Ovary (tissue), 9 donors: ENCODE results near the gene UBQLN4. TPM values are rescaled to one million over a fixed set of nuclear protein-coding genes. Genes with fewer than 3 reads are reported as not detected.

Source experiments
- DNase-seq, 5 donors: peaks; one replicate each; pipeline ENCODE4 v3.0.0-alpha.2; 2019 to 2020
- H3K27ac ChIP-seq, 2 donors: fragments of 200-600 bp; one replicate each; pipeline versions ENCODE4 v1.5.1 to v1.8.0; 2019 to 2022
- H3K27me3 ChIP-seq: fragments of 200-600 bp; one replicate; pipeline ENCODE4 v1.8.0; 2022
- H3K36me3 ChIP-seq: fragments of 200-600 bp; sonication (generic); one replicate; pipeline ENCODE4 v1.5.1; 2019
- H3K4me1 ChIP-seq: one replicate; pipeline ENCODE4 v1.8.1; 2013; ENCODE audit warnings: mild to moderate bottlenecking, moderate library complexity; ENCODE audit not compliant: insufficient read depth
- H3K4me3 ChIP-seq: fragments of 200-600 bp; sonication (generic); one replicate; pipeline ENCODE4 v1.5.1; 2017
- H3K9me3 ChIP-seq, 2 donors: fragments of 200-600 bp in 1 of 2; sonication (generic) in 1 of 2; one replicate each; pipeline versions ENCODE4 v1.5.1 to v1.8.1; 2013 to 2019; ENCODE audit warnings: mild to moderate bottlenecking in 1 of 2, moderate library complexity in 1 of 2
- CTCF ChIP-seq, 3 donors: fragments of 450-650 bp in 2 of 3; fragments of 200-600 bp in 1 of 3; IDR thresholded peaks; one replicate each; pipeline versions ENCODE4 v1.5.1 to v1.8.0; 2016 to 2022; ENCODE audit warnings: antibody characterized with exemption in 3 of 3, mild to moderate bottlenecking in 1 of 3
- EP300 ChIP-seq: sonication (generic); formaldehyde crosslinking; IDR thresholded peaks from one replicate; pipeline ENCODE4 v1.6.1; 2017; ENCODE audit warnings: antibody characterized with exemption
- POLR2A ChIP-seq: fragments of 450-650 bp; IDR thresholded peaks from one replicate; pipeline ENCODE4 v1.6.1; 2017; ENCODE audit warnings: antibody characterized with exemption, mild to moderate bottlenecking, moderate library complexity
- WGBS, 3 donors: extraction: QIAGEN DNeasy Blood & Tissue Kit in 1 of 3; methylation state at CpG; one replicate each; pipeline versions ENCODE4 v1.1.5 to v1.1.7; 2013 to 2017; 5-methylcytosine and 5-hydroxymethylcytosine counted together
- intact Hi-C, 4 donors: fragments of 100-400 bp; cut with DNase I; formaldehyde crosslinking; loops; one replicate each; pipeline versions ENCODE4 v1.11.0 to v1.15.1; 2022 to 2023
- polyA plus RNA-seq, 2 donors: library from polyadenylated mRNA; stranded (reverse); fragments of 200-250 nt in 1 of 2; fragments of 350-450 nt in 1 of 2; fragmentation: Illumina TruSeq in 1 of 2; extraction: RNeasy Lipid Tissue Mini Kit (QIAGEN cat#74804) in 1 of 2; gene quantifications; one replicate each; pipeline ENCODE4 v1.2.3, GENCODE V29; 2013 to 2014
- total RNA-seq, 7 donors: library from RNA; depleted of rRNA in 2 of 7; stranded (reverse); fragments of >200 nt in 2 of 7; fragmentation: NEBNext Ultra II Directional in 3 of 7; extraction: Animal tissue kit (Norgen Biotek cat#: 25700) in 3 of 7; gene quantifications; one replicate each; pipeline versions ENCODE4 v1.1.0 to v1.2.4, GENCODE V29; 2016 to 2023
- donor health status: DM: no; HTN: no; CAD: no; lungs with moderate emphysema.
- donor health status: DM: no; HTN: no; CAD: no.
- donor health status: Bipolar disorder and iron deficiency.
- donor health status: DM: yes; HTN: yes; CAD: no.
- donor health status: DM: no; HTN: no; CAD: no.
- donor health status: DM: yes; HTN: yes; CAD: no.

The UBQLN4 gene
- total and polyA plus RNA-seq, 9 donors: 14.2 to 38.0 (median 26.6) TPM

GRCh38 chr1:156080241-156080862 lies 26.8 kb upstream of the UBQLN4 start:
- intact Hi-C loops: loop anchor here in 1 of 4 donors (2.0 kb wide), 1 partner anchor 26 kb away; the partner anchor contains the start of gene LAMTOR2
- 18 to 42% (median 21%) methylated on average over 8 of the region's 8 CpGs for WGBS, 3 donors
- H3K4me1 ChIP-seq: peaks cover 2% of the 10 kb centered on the region
- no peaks in the 10 kb centered on the region for H3K9me3 ChIP-seq
- no peaks in the 10 kb centered on the region for H3K36me3 ChIP-seq
- H3K4me3 ChIP-seq: no peak overlapping the region
- no peak for TF ChIP-seq EP300
- no peaks in the 10 kb centered on the region for H3K27me3 ChIP-seq
- peak overlapping the region; percentile 47 to 66 for H3K27ac ChIP-seq
- DNase-seq: peak; percentile 40 to 53 (median 50)

- Histone ChIP-seq H3K9me3 (no peaks in the 10 kb centered on the region), H3K4me3 (no peak overlapping the region), H3K4me1 (peaks cover 2% of the 10 kb centered on the region), H3K27me3 (no peaks in the 10 kb centered on the region), H3K27ac (peak overlapping the region in 1 of 2 donors; percentile 66), H3K36me3 (no peaks in the 10 kb centered on the region)
- no peak for DNase-seq
- 66 to 68% (median 67%) methylated on average over 5 of the region's 5 CpGs for WGBS, 3 donors
- intact Hi-C loops: loop anchor here in 1 of 4 donors (2.0 kb wide), 1 partner anchor 25 kb away; the partner anchor contains the start of gene LAMTOR2
- TF ChIP-seq CTCF (IDR thresholded peaks at IDR 0.05) (no peak), EP300 (no peak), POLR2A (no peak)
Measured at GRCh38 chr1:156079762-156080161, 26.2 kb upstream of the UBQLN4 start.

GRCh38 chr1:156078728-156079127 lies 25.1 kb upstream of the UBQLN4 start:
- H3K36me3 ChIP-seq: no peaks in the 10 kb centered on the region
- H3K4me3 ChIP-seq: no peak overlapping the region
- H3K27ac ChIP-seq: no peak overlapping the region
- TF ChIP-seq POLR2A (no peak), EP300 (no peak)
- no peak for DNase-seq
- no peaks in the 10 kb centered on the region for H3K27me3 ChIP-seq
- no peaks in the 10 kb centered on the region for H3K9me3 ChIP-seq
- H3K4me1 ChIP-seq: peaks cover 2% of the 10 kb centered on the region
- intact Hi-C loops: no loop called here
- WGBS, 3 donors: 83 to 91% (median 89%) methylated on average over 5 of the region's 5 CpGs

GRCh38 chr1:156077430-156077760 lies 23.8 kb upstream of the UBQLN4 start:
- Histone ChIP-seq H3K27ac (no peak overlapping the region), H3K4me3 (no peak overlapping the region)

More at GRCh38 chr1:156077430-156077760, 23.8 kb upstream of the UBQLN4 start:
- intact Hi-C loops: no loop called here
- TF ChIP-seq EP300: no peak
- no peak for TF ChIP-seq CTCF (IDR thresholded peaks at IDR 0.05)
- TF ChIP-seq POLR2A: no peak
- H3K36me3 ChIP-seq: no peaks in the 10 kb centered on the region
- no peaks in the 10 kb centered on the region for H3K27me3 ChIP-seq
- no peaks in the 10 kb centered on the region for H3K9me3 ChIP-seq
- DNase-seq: no peak
- 83 to 93% (median 87%) methylated on average over 18 to 19 of the region's 19 CpGs for WGBS, 3 donors
- peaks cover 2% of the 10 kb centered on the region for H3K4me1 ChIP-seq
